HTERT RPE-1 (cell line): Measurements from ENCODE around the gene SMO.
"Not testable (repeated sequence)": the region's sequence is repeated elsewhere in the genome, so short reads cannot be mapped to it uniquely, and the experiment has no call there.

Experiments
- in situ Hi-C: fragments of 300-500 bp; cut with MboI; formaldehyde crosslinking; loops from 4 replicates; pipeline ENCODE4 v1.14.3; 2020; ENCODE audit warnings: low sequenced_read_pairs

Gene SMO

GRCh38 chr7:129231666-129232065 lies 43.2 kb downstream of the SMO start:
- in situ Hi-C loops = no loop called here

GRCh38 chr7:129238546-129238945 lies 50.1 kb downstream of the SMO start:
- in situ Hi-C loops = no loop called here

- in situ Hi-C loops = no loop called here
These were observed 51.8 kb downstream of the SMO start for GRCh38 chr7:129240119-129240820.

DNA sequence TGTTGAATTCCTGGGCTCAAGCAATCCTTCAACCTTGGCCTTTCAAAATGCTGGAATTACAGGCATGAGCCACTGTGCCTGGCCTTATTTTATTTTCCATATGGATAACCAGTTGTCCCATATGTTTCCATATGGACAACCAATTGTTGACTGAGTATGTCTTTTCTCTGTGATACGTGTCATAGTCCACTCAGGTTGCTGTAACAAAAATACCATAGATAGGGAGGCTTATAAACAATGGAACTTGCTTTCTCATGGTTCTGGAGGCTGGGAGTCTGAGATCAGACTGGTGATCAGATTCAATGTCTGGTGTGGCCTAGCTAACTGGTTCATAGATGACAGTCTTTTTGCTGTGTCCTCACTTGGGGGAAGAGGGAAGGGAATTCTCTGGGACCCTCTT lies 55.8 kb downstream of the SMO start:
- in situ Hi-C loops = no loop called here

DNA sequence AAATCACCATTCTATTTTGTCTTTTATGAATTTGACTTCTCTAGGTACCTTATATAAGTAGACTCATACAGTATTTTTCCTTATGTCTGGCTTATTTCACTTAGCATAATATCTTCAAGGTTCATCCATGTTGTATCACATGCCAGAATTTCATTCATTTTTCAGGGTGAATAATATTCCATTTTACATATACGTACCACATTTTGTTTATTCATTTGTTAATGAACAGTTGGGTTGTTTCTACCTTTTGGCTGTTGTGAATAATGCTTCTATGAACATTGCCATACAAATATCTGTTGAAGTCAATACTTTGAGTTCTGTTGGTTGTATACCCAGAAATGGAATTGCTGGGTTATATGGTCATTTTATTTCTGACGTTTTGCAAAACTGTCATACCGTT lies 57.1 kb downstream of the SMO start:
- in situ Hi-C loops = no loop called here

GRCh38 chr7:129247087-129247486 lies 58.7 kb downstream of the SMO start:
- in situ Hi-C loops = no loop called here

- in situ Hi-C loops = no loop called here
These were observed 63.7 kb downstream of the SMO start for GRCh38 chr7:129252128-129252527.

- in situ Hi-C loops = not testable (repeated sequence)
These were observed 64.2 kb downstream of the SMO start for GRCh38 chr7:129252603-129253002.

GRCh38 chr7:129255800-129256199 lies 67.4 kb downstream of the SMO start:
- in situ Hi-C loops = no loop called here

DNA sequence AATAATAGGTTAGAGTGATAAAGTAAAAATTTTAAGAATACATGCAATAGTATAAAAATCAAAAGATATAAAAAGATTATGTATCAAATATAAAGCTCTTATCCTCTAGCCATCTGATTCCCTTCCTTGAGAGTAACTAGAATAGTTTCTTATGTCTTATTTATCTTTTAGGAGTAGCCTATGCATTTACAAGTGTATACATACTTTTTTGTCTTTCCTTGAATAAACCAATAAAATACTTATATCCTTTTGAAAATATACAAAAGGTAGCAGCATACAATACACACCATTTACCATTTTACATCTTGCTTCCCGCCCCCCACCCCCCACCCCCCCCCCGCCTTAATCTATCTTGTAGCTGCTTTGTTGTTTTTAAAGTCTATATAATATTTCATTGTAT lies 67.8 kb downstream of the SMO start:
- in situ Hi-C loops = no loop called here

- in situ Hi-C loops = no loop called here
These were observed 68.7 kb downstream of the SMO start for GRCh38 chr7:129257168-129257567.

DNA sequence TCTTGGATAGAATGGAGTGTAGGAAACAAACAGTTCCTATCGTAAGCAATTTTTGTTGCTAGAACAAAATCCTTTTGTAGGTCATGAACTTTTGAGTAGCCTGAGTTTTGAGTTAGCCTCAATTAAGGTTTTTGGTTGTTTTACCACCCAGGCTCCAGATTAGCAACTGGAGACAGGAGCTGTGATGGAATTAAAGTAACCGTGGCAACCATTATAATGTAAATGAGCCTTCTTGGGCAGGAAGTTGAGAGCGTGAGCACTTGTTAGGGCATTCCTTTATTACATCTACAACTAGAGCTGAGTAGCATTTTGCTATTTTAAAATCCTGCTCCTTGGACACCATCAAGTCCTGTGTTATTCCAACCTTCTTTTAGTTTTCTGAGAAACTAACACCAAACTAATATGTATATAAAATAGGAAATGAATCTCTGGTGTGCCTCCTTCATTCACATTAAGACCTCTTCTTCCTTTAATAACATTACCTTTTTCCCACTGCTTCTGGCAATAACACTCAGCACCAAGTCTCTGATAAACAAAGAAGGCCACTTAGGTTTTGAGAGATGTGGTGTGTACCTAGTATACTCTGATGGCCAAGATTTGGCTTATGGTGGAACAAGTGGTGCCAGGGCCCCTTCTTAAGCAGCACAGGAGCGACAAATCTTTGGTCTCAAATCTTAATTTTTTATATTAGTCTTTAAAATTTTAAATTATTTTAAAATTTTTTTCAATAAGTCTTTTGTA lies 70.4 kb downstream of the SMO start:
- in situ Hi-C loops = no loop called here

GRCh38 chr7:129262324-129262723 lies 73.9 kb downstream of the SMO start:
- in situ Hi-C loops = no loop called here
